ENCODE measurements around the gene KIF26B. TPM values are rescaled to one million over a fixed set of nuclear protein-coding genes. Genes with fewer than 3 reads are reported as not detected.

KIF26B gene
- polyA plus RNA-seq, 2 of the 4 experiments (the other 2 are of a cell fraction), result 0.01 to 0.04 TPM

DNA sequence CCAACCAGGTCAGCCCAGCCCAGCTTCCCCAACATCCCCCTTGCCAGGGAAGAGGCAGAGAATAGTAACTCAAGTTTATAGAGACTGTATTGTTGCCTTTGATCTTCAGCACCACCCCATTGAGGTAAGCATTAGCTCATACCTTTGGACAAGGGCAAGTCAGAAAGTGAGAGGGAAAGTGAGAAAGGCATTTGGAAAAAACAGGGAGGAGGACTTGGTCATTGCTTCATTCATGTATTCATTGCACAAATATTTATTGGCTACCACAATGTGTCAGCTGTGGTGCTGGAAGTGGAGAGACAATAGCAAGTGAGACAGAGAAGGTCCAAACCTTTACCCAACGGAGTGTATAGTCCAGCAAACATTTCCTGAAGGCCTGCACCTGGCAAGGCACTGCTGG is 561.2 kb downstream of the KIF26B start:
- H3K4me1 ChIP-seq, result peaks cover 7% of the 10 kb centered on the region; the same call in 1 of the 3 replicates
- ChIA-PET POLR2A (no interaction called here), CTCF (interaction anchor here (1.2 kb wide), 1 partner anchor 9 kb away, joined by 3 read pairs; no protein-coding TSS in a partner anchor)
- H3K27ac ChIP-seq, result no peak overlapping the region
- no peak for TF ChIP-seq HOXA7 (CRISPR knock-in tag; IDR thresholded peaks at IDR 0.05)
- TF ChIP-seq PBX3 (IDR thresholded peaks at IDR 0.05), result no peak
- TF ChIP-seq GATA3 (IDR thresholded peaks at IDR 0.05; ENCODE audit: borderline replicate concordance), result no peak
- no peak for TF ChIP-seq MYC (IDR thresholded peaks at IDR 0.05; ENCODE audit: borderline replicate concordance, low read length)
- no peak for TF ChIP-seq JUN (IDR thresholded peaks at IDR 0.05)
- TF ChIP-seq ZFP36 (IDR thresholded peaks at IDR 0.05; ENCODE audit: borderline replicate concordance, partially characterized antibody), result no peak
- TF ChIP-seq HOXB5 (CRISPR knock-in tag; IDR thresholded peaks at IDR 0.05), result no peak
- FAIRE-seq, result no peak
- H3K4me3 ChIP-seq, result no peak overlapping the region
- ATAC-seq, result peak in 1 of 2 experiments; percentile 17; a peak in 1 of 6 replicates
- H3K4me2 ChIP-seq, result no peak overlapping the region
- H3K9me3 ChIP-seq, result no peaks in the 10 kb centered on the region
- 0% methylated on average over 1 of the region's 1 CpG for WGBS (ENCODE audit: missing lambda C conversion rate)
- DNase-seq (ENCODE audit: low read depth in 1 of 2, low spot score in 1 of 2), result peak in 1 of 2 experiments; percentile 25

- Histone ChIP-seq H3K4me3 (no peak overlapping the region), H3K9me3 (no peaks in the 10 kb centered on the region), H3K27ac (no peak overlapping the region), H3K4me1 (peaks cover 7% of the 10 kb centered on the region; the same call in 1 of the 3 replicates), H3K4me2 (no peak overlapping the region)
- no peak for FAIRE-seq
- WGBS (ENCODE audit: missing lambda C conversion rate), result 64% methylated on average over 3 of the region's 3 CpGs
- no peak for ATAC-seq
- DNase-seq (ENCODE audit: low read depth in 1 of 2, low spot score in 1 of 2), result no peak
- CTCF ChIA-PET, result no interaction called here
- POLR2A ChIA-PET, result no interaction called here
- TF ChIP-seq BHLHE40 (IDR thresholded peaks at IDR 0.05; ENCODE audit: low read depth, low read length), result no peak
- no peak for TF ChIP-seq FOSL2 (IDR thresholded peaks at IDR 0.05)
- no peak for TF ChIP-seq FOSL2 (CRISPR knock-in tag; IDR thresholded peaks at IDR 0.05)
- TF ChIP-seq CHD4 (IDR thresholded peaks at IDR 0.05; ENCODE audit: borderline replicate concordance), result no peak
- no peak for TF ChIP-seq FOSB (CRISPR knock-in tag; IDR thresholded peaks at IDR 0.05)
- TF ChIP-seq REST (IDR thresholded peaks at IDR 0.05), result no peak
- no peak for TF ChIP-seq USF2 (IDR thresholded peaks at IDR 0.05)
- no peak for TF ChIP-seq TFCP2L1 (CRISPR knock-in tag; IDR thresholded peaks at IDR 0.05)
- no peak for TF ChIP-seq MYC (IDR thresholded peaks at IDR 0.05; ENCODE audit: borderline replicate concordance, low read length)
- TF ChIP-seq ATOH8 (CRISPR knock-in tag; IDR thresholded peaks at IDR 0.05; ENCODE audit: low read depth), result no peak
- TF ChIP-seq RAD21 (conservative IDR thresholded peaks at IDR 0.05 in 1 of 2, IDR thresholded peaks at IDR 0.05 in 1 of 2), result no peak
- no peak for TF ChIP-seq CEBPB (IDR thresholded peaks at IDR 0.05)
- no peak for TF ChIP-seq ZNF302 (CRISPR knock-in tag; IDR thresholded peaks at IDR 0.05)
- TF ChIP-seq, protein P1, sequence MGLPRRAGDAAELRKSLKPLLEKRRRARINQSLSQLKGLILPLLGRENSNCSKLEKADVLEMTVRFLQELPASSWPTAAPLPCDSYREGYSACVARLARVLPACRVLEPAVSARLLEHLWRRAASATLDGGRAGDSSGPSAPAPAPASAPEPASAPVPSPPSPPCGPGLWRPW (IDR thresholded peaks at IDR 0.05), result no peak
- TF ChIP-seq KDM1A (IDR thresholded peaks at IDR 0.05; ENCODE audit: low read depth), result no peak
Observed at GRCh38 chr1:245716561-245716960, 561.8 kb downstream of the KIF26B start.

Data from A549 (cell line).